K562 (cell line): Measurements from ENCODE around the gene PTP4A2. TPM values are rescaled to one million over a fixed set of nuclear protein-coding genes. Genes with fewer than 3 reads are reported as not detected.

Experiments
- AFF4 ChIP-seq: sonication (generic); formaldehyde crosslinking; IDR thresholded peaks from 2 replicates; pipeline ENCODE4 v1.8.0; 2023; ENCODE audit warnings: mild to moderate bottlenecking, missing genetic modification reagents
- BACH1 ChIP-seq: fragments of 200-800 bp; sonication (Bioruptor generic); IDR thresholded peaks from 2 replicates; pipeline ENCODE4 v1.6.1; 2016; ENCODE audit warnings: missing genetic modification characterization, missing compliant biosample characterization
- C11orf30 ChIP-seq: fragments of 450-650 bp; IDR thresholded peaks from 2 replicates; pipeline ENCODE4 v1.6.1; 2016; ENCODE audit warnings: low read depth, mild to moderate bottlenecking
- CEBPG ChIP-seq, 3 experiments: fragments of 200-800 bp in 1 of 3; sonication (Bioruptor generic) in 1 of 3; sonication (generic) in 1 of 3; formaldehyde crosslinking in 1 of 3; IDR thresholded peaks in 2 of 3; conservative IDR thresholded peaks in 1 of 3; 2 replicates each; pipeline versions ENCODE4 v1.6.1 to v1.8.0; 2016 to 2022; ENCODE audit warnings: missing compliant biosample characterization in 2 of 3, missing genetic modification characterization in 2 of 3, mild to moderate bottlenecking in 1 of 3, missing genetic modification reagents in 1 of 3
- FUS ChIP-seq: fragments of 200-400 bp; formaldehyde crosslinking; optimal IDR thresholded peaks from 2 replicates; pipeline ENCODE3; 2017; ENCODE audit warnings: low read depth, low read length
- GABPA ChIP-seq: fragments of 200-800 bp; sonication (Bioruptor generic); conservative IDR thresholded peaks from 2 replicates; pipeline ENCODE4 v1.6.1; 2016; ENCODE audit warnings: low read depth, missing genetic modification characterization, missing compliant biosample characterization
- NCOA2 ChIP-seq, 2 experiments: fragments of 450-650 bp; IDR thresholded peaks; 2 replicates each; pipeline ENCODE4 v1.6.1; 2018; ENCODE audit warnings: mild to moderate bottlenecking in 2 of 2, moderate library complexity in 1 of 2; ENCODE audit not compliant: partially characterized antibody in 2 of 2
- POU5F1 ChIP-seq: fragments of 150-350 bp; IDR thresholded peaks from 2 replicates; pipeline ENCODE4 v1.6.1; 2014; ENCODE audit warnings: borderline replicate concordance, low read length, low read depth, mild to moderate bottlenecking; ENCODE audit not compliant: partially characterized antibody
- PRMT5 ChIP-seq: sonication (generic); formaldehyde crosslinking; IDR thresholded peaks from 2 replicates; pipeline ENCODE4 v1.5.0; 2020; ENCODE audit warnings: missing genetic modification reagents
- RBM22 ChIP-seq: fragments of 200-400 bp; formaldehyde crosslinking; IDR thresholded peaks from 2 replicates; pipeline ENCODE4 v1.6.1; 2018; ENCODE audit warnings: low read length, low read depth; ENCODE audit not compliant: poor library complexity, severe bottlenecking
- SAFB ChIP-seq: fragments of 200-400 bp; formaldehyde crosslinking; IDR thresholded peaks from 2 replicates; pipeline ENCODE4 v1.6.1; 2017; ENCODE audit warnings: low read depth, low read length, borderline replicate concordance
- SMC3 ChIP-seq: conservative IDR thresholded peaks from 2 replicates; pipeline ENCODE4 v1.6.1; 2011; ENCODE audit warnings: low read depth, low read length, improper control_type of control experiment; ENCODE audit not compliant: insufficient read depth
- STAG1 ChIP-seq: sonication (generic); formaldehyde crosslinking; IDR thresholded peaks from 2 replicates; pipeline ENCODE4 v1.5.0; 2020; ENCODE audit warnings: missing genetic modification reagents, borderline replicate concordance
- ZNF436 ChIP-seq: fragments of 250-450, 450-650 bp; sonication (Bioruptor Pico); formaldehyde crosslinking; IDR thresholded peaks from 2 replicates; pipeline ENCODE4 v1.7.0; 2020; ENCODE audit warnings: mild to moderate bottlenecking
- ZNF586 ChIP-seq: fragments of 450-650 bp; formaldehyde crosslinking; conservative IDR thresholded peaks from 2 replicates; pipeline ENCODE4 v1.4.0; 2020; ENCODE audit warnings: mild to moderate bottlenecking, moderate library complexity
- ZNF785 ChIP-seq: fragments of 250-450 bp; sonication (Bioruptor Pico); IDR thresholded peaks from 2 replicates; pipeline ENCODE4 v1.4.0; 2020; ENCODE audit warnings: mild to moderate bottlenecking
- polyA plus RNA-seq, 8 experiments: library from polyadenylated mRNA; depleted of rRNA in 4 of 8; stranded (reverse) in 5 of 8; unstranded in 3 of 8; fragments of >200 nt; fragmentation: Nextera tagmentation in 2 of 8; fragmentation: Illumina TruSeq in 1 of 8; extraction: Ambion mirVana in 2 of 8; extraction: Trizol in 1 of 8; gene quantifications; 2 replicates each; pipeline versions ENCODE4 v1.2.1 to v1.2.3, GENCODE V29; 2011 to 2014; ENCODE audit warnings: inconsistent platforms in 1 of 8, missing spikeins in 1 of 8
- total RNA-seq, 7 experiments: library from RNA; depleted of rRNA in 6 of 7; stranded (reverse); fragments of >200 nt in 6 of 7; fragmentation: Illumina TruSeq in 2 of 7; extraction: Trizol in 2 of 7; gene quantifications; 2 replicates each; pipeline versions ENCODE4 v1.2.1 to v1.2.3, GENCODE V29; 2011 to 2021; ENCODE audit warnings: low replicate concordance in 1 of 7
- TF ChIP-seq, protein P1 (sequence below): sonication (generic); formaldehyde crosslinking; IDR thresholded peaks from 2 replicates; pipeline ENCODE4 v1.5.0; 2020; ENCODE audit warnings: missing genetic modification reagents
- TF ChIP-seq, protein P2 (sequence below): fragments of 200-800 bp; sonication (Bioruptor generic); IDR thresholded peaks from 2 replicates; pipeline ENCODE4 v1.6.1; 2017; ENCODE audit warnings: missing genetic modification characterization, missing compliant biosample characterization

The PTP4A2 gene
- total and polyA plus RNA-seq, 9 of the 15 experiments (the other 6 are each of a cell fraction or from before 2014, with no cell fraction given) = 197 to 870 (median 480) TPM

DNA sequence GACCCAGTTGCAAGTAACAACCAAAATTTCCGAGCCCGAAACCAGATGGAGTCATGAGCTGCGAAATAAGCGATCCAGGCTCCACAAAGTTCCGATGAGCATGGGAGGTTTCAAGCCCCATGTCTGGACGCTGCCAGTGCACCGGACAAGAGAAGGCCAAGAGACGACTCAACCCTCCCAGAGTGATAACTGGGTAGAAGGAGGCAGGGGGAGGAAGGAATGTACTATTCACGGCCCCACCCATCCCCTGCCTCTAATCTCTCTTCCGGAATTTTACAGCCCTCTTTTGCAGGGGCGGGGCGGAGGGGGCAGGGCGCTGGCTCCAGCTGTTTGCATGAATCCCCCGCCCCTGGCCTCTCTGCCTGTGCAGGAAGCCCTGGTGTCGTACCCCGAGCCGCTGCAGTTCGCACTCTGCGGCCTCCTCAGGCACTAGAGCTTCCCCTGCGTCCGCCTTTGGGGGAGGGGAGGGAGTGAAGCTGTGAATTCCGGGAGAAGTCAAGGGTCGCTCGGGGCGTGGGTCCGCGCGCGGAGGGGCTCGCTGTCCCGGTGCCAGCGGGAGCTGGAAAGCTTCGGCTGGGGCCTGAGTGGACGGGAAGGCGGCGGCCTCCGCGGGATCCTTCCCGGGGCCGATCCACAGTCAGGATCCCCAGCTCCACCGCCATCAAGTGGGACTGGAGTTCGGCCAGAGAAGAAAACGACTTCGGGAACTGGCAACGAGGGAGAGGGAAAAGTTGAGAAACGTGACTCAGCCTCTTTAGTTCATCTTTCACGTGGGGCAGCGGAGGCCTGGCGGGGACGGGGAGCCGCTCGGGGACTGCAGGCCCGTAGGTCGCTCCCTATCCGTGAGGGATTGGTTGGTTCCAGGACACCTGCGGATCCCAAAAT, 6.3 kb upstream of the PTP4A2 start (continued):
- TF ChIP-seq SMC3 = 0 out of 2 replicates have a peak, but pooled peaks have one; percentile 4
- TF ChIP-seq STAG1 (CRISPR knock-in tag) = 0 out of 2 replicates have a peak, but pooled peaks have one; percentile 32
- 0 out of 2 replicates have a peak, but pooled peaks have one; percentile 57 for TF ChIP-seq ZNF586
- peak; percentile 82 for TF ChIP-seq C11orf30
- peak; percentile 81 for TF ChIP-seq GABPA (tag)
- TF ChIP-seq AFF4 (CRISPR knock-in tag) = peak; percentile 98
- 0 out of 2 replicates have a peak, but pooled peaks have one; percentile 53 for TF ChIP-seq SAFB
- TF ChIP-seq, protein P1, sequence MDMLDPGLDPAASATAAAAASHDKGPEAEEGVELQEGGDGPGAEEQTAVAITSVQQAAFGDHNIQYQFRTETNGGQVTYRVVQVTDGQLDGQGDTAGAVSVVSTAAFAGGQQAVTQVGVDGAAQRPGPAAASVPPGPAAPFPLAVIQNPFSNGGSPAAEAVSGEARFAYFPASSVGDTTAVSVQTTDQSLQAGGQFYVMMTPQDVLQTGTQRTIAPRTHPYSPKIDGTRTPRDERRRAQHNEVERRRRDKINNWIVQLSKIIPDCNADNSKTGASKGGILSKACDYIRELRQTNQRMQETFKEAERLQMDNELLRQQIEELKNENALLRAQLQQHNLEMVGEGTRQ (CRISPR knock-in tag) = peak; percentile 39; the same call in 1 of the 2 replicates
- peak; percentile 89 for TF ChIP-seq RBM22
- no peak for TF ChIP-seq POU5F1
- peak; percentile 84; the same call in 1 of the 2 replicates for TF ChIP-seq BACH1 (tag)
- no peak for TF ChIP-seq FUS
- no peak for TF ChIP-seq CEBPG (CRISPR knock-in tag; IDR thresholded peaks at IDR 0.05)
- no peak for TF ChIP-seq CEBPG (tag; conservative IDR thresholded peaks at IDR 0.05 in 1 of 2, IDR thresholded peaks at IDR 0.05 in 1 of 2)
- TF ChIP-seq PRMT5 (CRISPR knock-in tag) = no peak
- TF ChIP-seq, protein P2, sequence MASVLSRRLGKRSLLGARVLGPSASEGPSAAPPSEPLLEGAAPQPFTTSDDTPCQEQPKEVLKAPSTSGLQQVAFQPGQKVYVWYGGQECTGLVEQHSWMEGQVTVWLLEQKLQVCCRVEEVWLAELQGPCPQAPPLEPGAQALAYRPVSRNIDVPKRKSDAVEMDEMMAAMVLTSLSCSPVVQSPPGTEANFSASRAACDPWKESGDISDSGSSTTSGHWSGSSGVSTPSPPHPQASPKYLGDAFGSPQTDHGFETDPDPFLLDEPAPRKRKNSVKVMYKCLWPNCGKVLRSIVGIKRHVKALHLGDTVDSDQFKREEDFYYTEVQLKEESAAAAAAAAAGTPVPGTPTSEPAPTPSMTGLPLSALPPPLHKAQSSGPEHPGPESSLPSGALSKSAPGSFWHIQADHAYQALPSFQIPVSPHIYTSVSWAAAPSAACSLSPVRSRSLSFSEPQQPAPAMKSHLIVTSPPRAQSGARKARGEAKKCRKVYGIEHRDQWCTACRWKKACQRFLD (CRISPR knock-in tag) = peak; percentile 94; the same call in 1 of the 2 replicates
- no peak for TF ChIP-seq ZNF785 (CRISPR knock-in tag)
- no peak for TF ChIP-seq ZNF436 (CRISPR knock-in tag)
- TF ChIP-seq NCOA2 (IDR thresholded peaks at IDR 0.05; ENCODE audit: partially characterized antibody in 2 of 2) = no peak
